Umbilical cord (tissue), 2 donors: Measurements from ENCODE around the gene ARHGEF40. TPM values are rescaled to one million over a fixed set of nuclear protein-coding genes. Genes with fewer than 3 reads are reported as not detected.

ENCODE experiments used
- DNase-seq: peaks from one replicate; pipeline ENCODE4 v3.0.0-alpha.2; 2015; ENCODE audit warnings: low spot score
- total RNA-seq: library from RNA; depleted of rRNA; stranded (reverse); fragments of >200 nt; gene quantifications from one replicate; pipeline ENCODE4 v1.2.3, GENCODE V29; 2014; ENCODE audit warnings: low replicate concordance; ENCODE audit not compliant: insufficient read depth

Gene ARHGEF40
- total RNA-seq, 1 donor from 2014 or later, result 63.8 TPM

GRCh38 chr14:21059842-21060613 lies 10.1 kb upstream of the ARHGEF40 start:
- DNase-seq, result no peak

GRCh38 chr14:21060614-21061346 lies 9.3 kb upstream of the ARHGEF40 start:
- no peak for DNase-seq

GRCh38 chr14:21061347-21061668 lies 8.8 kb upstream of the ARHGEF40 start:
- no peak for DNase-seq

GRCh38 chr14:21063479-21063878 lies 6.6 kb upstream of the ARHGEF40 start:
- peak; percentile 56 for DNase-seq

GRCh38 chr14:21066882-21067502 lies 3.1 kb upstream of the ARHGEF40 start:
- no peak for DNase-seq

GRCh38 chr14:21068521-21069387 lies 1.4 kb upstream of the ARHGEF40 start:
- DNase-seq, result peak; percentile 78

- peak; percentile 69 for DNase-seq
Observed at GRCh38 chr14:21069388-21070082, 569 bp upstream of the ARHGEF40 start.

- peak; percentile 74 for DNase-seq
Observed at GRCh38 chr14:21070610-21071224, 613 bp downstream of the ARHGEF40 start.

- DNase-seq, result peak; percentile 98
Observed at GRCh38 chr14:21071225-21072030, 1.3 kb downstream of the ARHGEF40 start.

- peak; percentile 71 for DNase-seq
Observed at GRCh38 chr14:21072031-21072473, 1.9 kb downstream of the ARHGEF40 start.

- DNase-seq, result no peak
Observed at GRCh38 chr14:21072781-21073339, 2.8 kb downstream of the ARHGEF40 start.

- no peak for DNase-seq
Observed at GRCh38 chr14:21073921-21074320, 3.8 kb downstream of the ARHGEF40 start.

- no peak for DNase-seq
Observed at GRCh38 chr14:21074398-21075272, 4.5 kb downstream of the ARHGEF40 start.

- DNase-seq, result no peak
Observed at GRCh38 chr14:21075719-21076437, 5.8 kb downstream of the ARHGEF40 start.

GRCh38 chr14:21077672-21078071 lies 7.6 kb downstream of the ARHGEF40 start:
- no peak for DNase-seq

GRCh38 chr14:21078287-21078686 lies 8.2 kb downstream of the ARHGEF40 start:
- DNase-seq, result no peak

- no peak for DNase-seq
Observed at GRCh38 chr14:21078726-21079125, 8.6 kb downstream of the ARHGEF40 start.
